ENCODE data around the gene PSMD3.

- no peak for TF ChIP-seq EZH2 (IDR thresholded peaks at IDR 0.05; ENCODE audit: borderline replicate concordance, low read length)
- TF ChIP-seq CTCF (conservative IDR thresholded peaks at IDR 0.05 in 1 of 2, IDR thresholded peaks at IDR 0.05 in 1 of 2; ENCODE audit: extremely low read depth in 1 of 2, insufficient read depth in 1 of 2, low read depth in 1 of 2, low read length in 2 of 2), result no peak
Measured at GRCh38 chr17:39996162-39996561, 15.6 kb downstream of the PSMD3 start.

Measured in mammary epithelial cell (primary cell).